OCI-M2 (cell line): ENCODE results near the gene ERBB2.

Experiments
- DNase-seq: peaks from one replicate; lab custom pipeline; 2025; ENCODE audit not compliant: unreplicated experiment; lab: John Stamatoyannopoulos, UW

ERBB2 gene

GRCh38 chr17:39699818-39700147, at the start of gene ERBB2:
Gene ERBB2, plus strand, starts transcription at chr17:39700064. Its CDS starts 175 bp downstream, at chr17:39700239.
- DNase-seq = no peak

- DNase-seq = no peak
Measured at GRCh38 chr17:39650121-39650579, 49.7 kb upstream of the ERBB2 start.

GRCh38 chr17:39651923-39652586, 47.8 kb upstream of the ERBB2 start:
- no peak for DNase-seq

GRCh38 chr17:39652587-39653315, 47.1 kb upstream of the ERBB2 start:
- no peak for DNase-seq

- DNase-seq = no peak
Measured at GRCh38 chr17:39653316-39653661, 46.6 kb upstream of the ERBB2 start.

- DNase-seq = no peak
Measured at GRCh38 chr17:39653662-39654331, 46.1 kb upstream of the ERBB2 start.

GRCh38 chr17:39655105-39655504, 44.8 kb upstream of the ERBB2 start:
- DNase-seq = no peak

- DNase-seq = no peak
Measured at GRCh38 chr17:39658346-39658745, 41.5 kb upstream of the ERBB2 start.

GRCh38 chr17:39658760-39659159, 41.1 kb upstream of the ERBB2 start:
- DNase-seq = no peak

- no peak for DNase-seq
Measured at GRCh38 chr17:39659279-39660010, 40.4 kb upstream of the ERBB2 start.

- no peak for DNase-seq
Measured at GRCh38 chr17:39660011-39660360, 39.9 kb upstream of the ERBB2 start.

GRCh38 chr17:39660397-39661385, 39.2 kb upstream of the ERBB2 start:
- no peak for DNase-seq

GRCh38 chr17:39661744-39662541, 37.9 kb upstream of the ERBB2 start:
- DNase-seq = no peak

- no peak for DNase-seq
Measured at GRCh38 chr17:39662551-39663339, 37.1 kb upstream of the ERBB2 start.

- DNase-seq = no peak
Measured at GRCh38 chr17:39663340-39663687, 36.5 kb upstream of the ERBB2 start.

GRCh38 chr17:39663688-39664580, 35.9 kb upstream of the ERBB2 start:
- no peak for DNase-seq

GRCh38 chr17:39664581-39665561, 35.0 kb upstream of the ERBB2 start, which contains the start of gene TCAP:
Gene TCAP, plus strand, starts transcription at chr17:39665349. Its CDS starts 11 bp downstream, at chr17:39665360.
- no peak for DNase-seq
